ENCODE data around the gene MACIR. TPM values are rescaled to one million over a fixed set of nuclear protein-coding genes. Genes with fewer than 3 reads are reported as not detected.

Gene MACIR
- total and polyA plus RNA-seq, 9 donors: 9.3 to 15.6 (median 12.1) TPM

DNA sequence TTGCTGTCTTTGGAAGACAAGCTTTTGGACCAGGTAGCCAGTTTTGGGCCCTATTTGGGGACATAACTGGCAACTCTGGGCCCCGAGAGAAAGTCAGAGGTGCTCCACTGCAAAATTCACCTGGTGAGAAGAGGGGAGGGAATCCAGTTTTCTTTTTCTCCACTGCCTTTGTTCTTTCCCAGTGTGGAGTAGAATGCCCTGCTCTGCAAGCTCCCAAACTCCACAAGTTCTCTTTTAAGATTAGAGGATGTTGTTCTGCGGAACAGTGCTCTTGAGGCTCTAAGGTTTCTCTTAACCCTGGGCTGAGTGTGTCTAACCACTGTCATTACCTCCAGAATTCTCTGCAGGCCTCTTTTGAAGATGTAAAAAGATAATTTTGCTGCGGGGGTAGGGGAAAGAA lies 25.3 kb downstream of the MACIR start:
- Histone ChIP-seq H3K4me3 (ENCODE audit: low read length) (no peak overlapping the region), H3K27ac (ENCODE audit: low read length) (no peak overlapping the region), H3K36me3 (ENCODE audit: control insufficient read depth, insufficient read depth, low read length) (peaks cover 3% of the 10 kb centered on the region), H3K27me3 (ENCODE audit: control insufficient read depth, insufficient read depth, low read length) (no peaks in the 10 kb centered on the region), H3K4me1 (ENCODE audit: control insufficient read depth, insufficient read depth, low read length) (no peaks in the 10 kb centered on the region), H3K9me3 (replicated peaks; ENCODE audit: control insufficient read depth, low read depth, low read length) (no peaks in the 10 kb centered on the region)
- DNase-seq: no peak
- 100% methylated on average over 1 of the region's 3 CpGs for WGBS (ENCODE audit: insufficient coverage)

DNA sequence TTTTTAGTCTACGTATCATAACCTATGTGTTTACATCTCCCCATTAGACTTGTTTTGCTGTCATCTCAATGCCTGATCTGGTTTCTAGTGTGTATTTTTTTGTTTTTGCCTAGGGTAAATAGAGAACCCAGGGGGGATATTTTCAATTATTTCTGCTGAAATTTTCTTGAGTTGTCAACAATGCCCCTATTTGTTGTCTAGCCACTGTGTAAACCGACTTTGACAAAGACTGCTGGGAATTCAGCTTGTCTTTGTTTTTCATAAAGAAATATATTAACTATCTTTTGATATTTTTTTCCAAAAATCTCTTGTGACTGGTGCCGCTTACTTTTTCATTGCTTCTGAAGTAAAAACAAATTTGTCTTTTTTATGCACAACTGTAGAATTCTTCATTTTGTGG lies 28.1 kb downstream of the MACIR start:
- WGBS (ENCODE audit: insufficient coverage): no CpG with 5 or more reads among the region's 3 CpGs
- Histone ChIP-seq H3K4me1 (ENCODE audit: control insufficient read depth, insufficient read depth, low read length) (no peaks in the 10 kb centered on the region), H3K27ac (ENCODE audit: low read length) (no peak overlapping the region), H3K36me3 (ENCODE audit: control insufficient read depth, insufficient read depth, low read length) (no peaks in the 10 kb centered on the region), H3K27me3 (ENCODE audit: control insufficient read depth, insufficient read depth, low read length) (no peaks in the 10 kb centered on the region), H3K4me3 (ENCODE audit: low read length) (no peak overlapping the region), H3K9me3 (replicated peaks; ENCODE audit: control insufficient read depth, low read depth, low read length) (no peaks in the 10 kb centered on the region)
- DNase-seq: no peak

DNA sequence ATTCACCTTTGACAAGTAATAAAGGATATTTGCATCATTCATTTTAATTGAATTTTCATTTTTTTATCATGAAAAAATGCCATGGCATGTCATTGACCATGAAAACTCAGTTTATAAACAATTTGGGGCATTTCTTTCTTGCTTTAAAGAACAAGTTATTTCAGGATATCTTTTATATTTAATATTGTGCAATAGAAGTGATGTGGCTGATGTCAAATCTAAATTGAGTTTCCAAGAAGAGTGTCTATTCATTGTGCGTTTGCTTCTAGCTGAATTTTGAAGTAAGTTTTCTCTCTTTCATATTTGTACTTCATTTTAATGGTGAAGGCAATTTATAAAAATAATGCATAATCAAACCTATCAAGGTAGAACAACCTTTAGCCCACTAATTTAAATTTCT lies 30.5 kb downstream of the MACIR start:
- WGBS (ENCODE audit: insufficient coverage): no CpG with 5 or more reads among the region's 1 CpG

DNA sequence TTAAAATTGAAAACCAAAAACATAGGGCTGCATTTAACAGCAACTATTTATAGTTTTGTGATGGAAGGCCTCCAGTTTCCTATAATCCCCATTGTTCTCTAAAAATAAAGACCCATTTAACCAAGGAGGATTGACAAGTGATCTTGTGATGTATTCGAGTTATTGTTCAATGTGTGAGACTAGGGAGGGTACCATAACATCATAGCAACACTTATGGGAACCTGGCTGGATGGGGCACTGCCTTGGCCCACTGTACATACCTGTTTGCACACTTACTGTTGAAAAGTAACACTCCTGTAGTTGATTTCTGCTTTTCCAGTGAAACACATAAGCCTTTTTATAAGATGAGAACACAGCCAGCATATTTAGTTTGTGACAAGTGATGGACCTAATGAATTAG lies 32.3 kb downstream of the MACIR start:
- WGBS (ENCODE audit: insufficient coverage): no CpG with 5 or more reads among the region's 1 CpG
- no peak for DNase-seq
- no peaks in the 10 kb centered on the region for H3K36me3 ChIP-seq (ENCODE audit: control insufficient read depth, insufficient read depth, low read length)
- no peak overlapping the region for H3K4me3 ChIP-seq (ENCODE audit: low read length)
- H3K27ac ChIP-seq (ENCODE audit: low read length): no peak overlapping the region
- no peaks in the 10 kb centered on the region for H3K27me3 ChIP-seq (ENCODE audit: control insufficient read depth, insufficient read depth, low read length)
- H3K4me1 ChIP-seq (ENCODE audit: control insufficient read depth, insufficient read depth, low read length): no peaks in the 10 kb centered on the region
- H3K9me3 ChIP-seq (replicated peaks; ENCODE audit: control insufficient read depth, low read depth, low read length): no peaks in the 10 kb centered on the region

More for the DNA sequence above, 30.5 kb downstream of the MACIR start:
- H3K27ac ChIP-seq (ENCODE audit: low read length): no peak overlapping the region
- H3K9me3 ChIP-seq (replicated peaks; ENCODE audit: control insufficient read depth, low read depth, low read length): no peaks in the 10 kb centered on the region
- H3K27me3 ChIP-seq (ENCODE audit: control insufficient read depth, insufficient read depth, low read length): no peaks in the 10 kb centered on the region
- no peak overlapping the region for H3K4me3 ChIP-seq (ENCODE audit: low read length)
- no peaks in the 10 kb centered on the region for H3K36me3 ChIP-seq (ENCODE audit: control insufficient read depth, insufficient read depth, low read length)
- no peak for DNase-seq
- H3K4me1 ChIP-seq (ENCODE audit: control insufficient read depth, insufficient read depth, low read length): no peaks in the 10 kb centered on the region

DNA sequence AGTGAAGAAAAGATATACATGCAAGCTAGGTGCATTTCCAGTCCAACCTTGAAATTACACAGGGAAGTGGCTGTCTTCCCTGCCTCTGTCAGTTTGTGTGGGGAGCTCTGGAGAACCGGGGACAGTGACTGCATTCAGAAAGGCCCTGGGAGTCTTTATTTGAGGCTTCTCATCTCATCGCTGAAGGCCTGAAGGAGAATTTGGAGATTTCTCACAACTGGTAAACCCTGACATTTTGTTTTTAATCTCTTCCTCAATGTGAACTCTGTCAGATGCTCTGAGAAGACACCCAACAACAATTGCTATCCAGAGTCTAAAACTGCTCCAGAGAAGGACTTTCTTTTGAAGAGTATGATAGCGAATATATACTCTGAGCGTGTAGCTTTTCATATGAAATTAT lies 33.0 kb downstream of the MACIR start:
- Histone ChIP-seq H3K4me1 (ENCODE audit: control insufficient read depth, insufficient read depth, low read length) (no peaks in the 10 kb centered on the region), H3K36me3 (ENCODE audit: control insufficient read depth, insufficient read depth, low read length) (no peaks in the 10 kb centered on the region), H3K27me3 (ENCODE audit: control insufficient read depth, insufficient read depth, low read length) (no peaks in the 10 kb centered on the region), H3K4me3 (ENCODE audit: low read length) (no peak overlapping the region), H3K27ac (ENCODE audit: low read length) (no peak overlapping the region), H3K9me3 (replicated peaks; ENCODE audit: control insufficient read depth, low read depth, low read length) (no peaks in the 10 kb centered on the region)
- WGBS (ENCODE audit: insufficient coverage): 60% methylated on average over 1 of the region's 4 CpGs
- DNase-seq: no peak

DNA sequence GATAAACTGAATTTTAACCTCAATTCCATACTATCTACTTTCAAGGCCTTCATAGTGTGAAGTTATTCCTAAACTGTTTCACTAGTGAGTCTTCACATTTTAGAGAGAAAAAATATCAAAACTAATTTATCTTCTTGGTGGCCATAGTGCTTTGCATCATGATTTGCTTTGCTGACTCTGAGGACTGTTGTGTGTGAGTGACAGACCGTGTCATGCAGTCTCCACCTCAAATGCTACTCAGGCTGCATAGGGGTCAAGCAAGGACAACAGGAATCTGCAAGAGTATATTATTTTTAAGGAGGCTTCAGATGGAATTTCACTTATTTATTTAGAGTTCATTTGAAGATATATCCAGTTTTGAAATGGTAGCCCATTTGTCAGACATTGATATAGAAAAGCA lies 34.5 kb downstream of the MACIR start:
- H3K9me3 ChIP-seq (replicated peaks; ENCODE audit: control insufficient read depth, low read depth, low read length): no peaks in the 10 kb centered on the region
- no peaks in the 10 kb centered on the region for H3K27me3 ChIP-seq (ENCODE audit: control insufficient read depth, insufficient read depth, low read length)
- H3K27ac ChIP-seq (ENCODE audit: low read length): no peak overlapping the region
- DNase-seq: no peak
- H3K36me3 ChIP-seq (ENCODE audit: control insufficient read depth, insufficient read depth, low read length): no peaks in the 10 kb centered on the region
- H3K4me3 ChIP-seq (ENCODE audit: low read length): no peak overlapping the region
- H3K4me1 ChIP-seq (ENCODE audit: control insufficient read depth, insufficient read depth, low read length): no peaks in the 10 kb centered on the region
- WGBS (ENCODE audit: insufficient coverage): no CpG with 5 or more reads among the region's 1 CpG

DNA sequence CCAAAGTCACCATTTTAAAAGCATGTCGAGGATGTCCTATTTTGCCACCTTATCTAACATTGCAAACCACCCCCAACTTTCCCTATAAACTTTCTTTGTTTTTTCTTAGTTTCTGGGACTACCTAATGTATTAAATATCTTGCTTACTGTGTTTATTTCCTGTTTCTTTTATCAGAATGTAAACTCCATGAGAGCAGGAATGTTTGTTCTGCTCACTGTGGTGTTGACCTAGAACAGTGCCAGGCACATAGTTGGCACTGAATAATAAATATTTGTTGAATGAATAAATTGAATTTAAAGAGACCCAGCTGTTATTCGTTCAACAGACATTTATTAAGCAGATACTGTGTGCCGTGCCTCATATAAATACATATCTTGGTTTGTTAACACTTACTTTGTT lies 35.2 kb downstream of the MACIR start:
- DNase-seq: no peak
- no CpG with 5 or more reads among the region's 3 CpGs for WGBS (ENCODE audit: insufficient coverage)
- H3K36me3 ChIP-seq (ENCODE audit: control insufficient read depth, insufficient read depth, low read length): no peaks in the 10 kb centered on the region
- H3K27me3 ChIP-seq (ENCODE audit: control insufficient read depth, insufficient read depth, low read length): no peaks in the 10 kb centered on the region
- no peaks in the 10 kb centered on the region for H3K4me1 ChIP-seq (ENCODE audit: control insufficient read depth, insufficient read depth, low read length)
- H3K9me3 ChIP-seq (replicated peaks; ENCODE audit: control insufficient read depth, low read depth, low read length): no peaks in the 10 kb centered on the region
- no peak overlapping the region for H3K4me3 ChIP-seq (ENCODE audit: low read length)
- no peak overlapping the region for H3K27ac ChIP-seq (ENCODE audit: low read length)

DNA sequence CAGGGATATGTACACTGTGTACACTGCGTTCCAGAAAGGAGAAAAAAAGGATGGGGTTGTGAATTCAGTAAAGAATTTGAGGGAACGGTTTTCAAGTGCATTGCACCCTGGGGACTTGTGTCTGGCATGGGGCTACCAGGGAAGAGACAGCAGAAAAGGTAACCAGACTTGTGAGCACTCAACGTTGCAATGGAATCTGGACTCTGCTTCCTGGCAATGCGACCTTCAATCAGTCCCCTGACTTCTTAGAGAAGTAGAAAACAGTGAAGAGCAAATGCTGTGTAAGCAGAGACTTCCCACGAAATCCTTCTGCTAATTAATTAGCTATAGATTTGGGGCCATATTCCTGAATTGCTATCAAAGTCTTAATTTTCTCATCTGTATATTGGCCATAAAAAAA lies 36.3 kb downstream of the MACIR start:
- no peaks in the 10 kb centered on the region for H3K27me3 ChIP-seq (ENCODE audit: control insufficient read depth, insufficient read depth, low read length)
- no peaks in the 10 kb centered on the region for H3K4me1 ChIP-seq (ENCODE audit: control insufficient read depth, insufficient read depth, low read length)
- H3K36me3 ChIP-seq (ENCODE audit: control insufficient read depth, insufficient read depth, low read length): no peaks in the 10 kb centered on the region
- no peak overlapping the region for H3K4me3 ChIP-seq (ENCODE audit: low read length)
- no peak for DNase-seq
- no peak overlapping the region for H3K27ac ChIP-seq (ENCODE audit: low read length)
- H3K9me3 ChIP-seq (replicated peaks; ENCODE audit: control insufficient read depth, low read depth, low read length): no peaks in the 10 kb centered on the region
- WGBS (ENCODE audit: insufficient coverage): 0% methylated on average over 1 of the region's 5 CpGs

DNA sequence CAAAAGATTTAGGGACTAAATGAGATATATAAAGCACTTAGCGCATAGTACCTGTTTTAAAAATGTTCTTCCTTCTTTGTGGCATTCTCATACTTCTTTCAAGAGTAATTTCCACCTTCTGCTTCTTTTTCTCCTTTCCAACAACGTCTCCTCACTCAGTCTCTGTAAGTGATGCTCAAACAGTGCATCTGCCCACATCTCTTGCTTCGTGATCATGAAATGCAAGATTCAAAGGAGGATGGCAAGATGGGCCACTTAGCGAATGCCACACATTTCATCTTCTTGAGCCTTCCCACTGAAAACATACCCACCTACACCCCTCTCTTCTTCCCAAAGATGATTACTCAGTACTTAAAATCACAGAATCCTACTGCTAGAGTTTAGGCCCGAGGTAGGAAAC lies 36.9 kb downstream of the MACIR start:
- no peaks in the 10 kb centered on the region for H3K27me3 ChIP-seq (ENCODE audit: control insufficient read depth, insufficient read depth, low read length)
- no peak overlapping the region for H3K27ac ChIP-seq (ENCODE audit: low read length)
- 87% methylated on average over 4 of the region's 5 CpGs for WGBS (ENCODE audit: insufficient coverage)
- DNase-seq: no peak
- no peaks in the 10 kb centered on the region for H3K36me3 ChIP-seq (ENCODE audit: control insufficient read depth, insufficient read depth, low read length)
- no peak overlapping the region for H3K4me3 ChIP-seq (ENCODE audit: low read length)
- H3K9me3 ChIP-seq (replicated peaks; ENCODE audit: control insufficient read depth, low read depth, low read length): no peaks in the 10 kb centered on the region
- no peaks in the 10 kb centered on the region for H3K4me1 ChIP-seq (ENCODE audit: control insufficient read depth, insufficient read depth, low read length)

DNA sequence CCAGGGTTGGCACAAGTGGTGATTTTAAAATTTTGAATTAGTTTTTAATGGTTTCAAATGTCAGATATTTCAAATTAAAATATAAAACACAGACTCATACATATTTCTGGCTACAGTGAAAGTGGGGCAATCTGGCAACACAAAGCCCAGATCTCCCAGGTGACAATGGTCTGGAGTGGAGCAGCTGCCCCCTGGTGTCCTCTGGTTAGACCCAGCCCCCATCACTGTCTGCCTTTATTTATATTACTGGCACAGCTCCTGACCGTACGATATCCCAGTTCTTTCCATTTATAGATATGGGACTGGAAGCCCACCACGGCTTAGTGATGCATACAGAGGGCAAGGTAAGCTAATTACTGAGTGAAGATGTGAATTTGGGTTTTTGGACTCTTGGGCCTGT lies 37.3 kb downstream of the MACIR start:
- Histone ChIP-seq H3K36me3 (ENCODE audit: control insufficient read depth, insufficient read depth, low read length) (no peaks in the 10 kb centered on the region), H3K27ac (ENCODE audit: low read length) (no peak overlapping the region), H3K4me1 (ENCODE audit: control insufficient read depth, insufficient read depth, low read length) (no peaks in the 10 kb centered on the region), H3K4me3 (ENCODE audit: low read length) (no peak overlapping the region), H3K9me3 (replicated peaks; ENCODE audit: control insufficient read depth, low read depth, low read length) (no peaks in the 10 kb centered on the region), H3K27me3 (ENCODE audit: control insufficient read depth, insufficient read depth, low read length) (no peaks in the 10 kb centered on the region)
- no CpG with 5 or more reads among the region's 3 CpGs for WGBS (ENCODE audit: insufficient coverage)
- no peak for DNase-seq

DNA sequence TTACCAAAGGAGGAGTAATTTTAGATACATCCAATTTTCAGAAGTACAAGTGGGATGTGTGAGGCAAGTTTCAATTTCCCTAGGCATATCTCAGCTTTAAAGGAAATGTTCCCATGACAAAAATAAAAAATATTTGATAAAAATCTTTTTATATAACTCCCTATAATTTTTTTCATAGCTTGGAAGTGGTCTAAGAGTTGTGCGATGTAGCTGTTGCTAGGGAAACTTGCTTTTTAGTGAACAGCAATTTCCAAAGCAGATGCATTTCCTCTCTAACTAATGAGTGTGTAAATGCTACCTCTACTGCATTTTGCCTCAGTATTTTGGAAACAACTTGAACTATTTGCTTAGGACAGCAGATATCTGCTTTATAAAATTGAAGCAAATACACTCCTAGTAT lies 39.6 kb downstream of the MACIR start:
- H3K27ac ChIP-seq (ENCODE audit: low read length): no peak overlapping the region
- no peak overlapping the region for H3K4me3 ChIP-seq (ENCODE audit: low read length)
- WGBS (ENCODE audit: insufficient coverage): no CpG with 5 or more reads among the region's 1 CpG
- DNase-seq: peak; percentile 11
- no peaks in the 10 kb centered on the region for H3K4me1 ChIP-seq (ENCODE audit: control insufficient read depth, insufficient read depth, low read length)
- H3K36me3 ChIP-seq (ENCODE audit: control insufficient read depth, insufficient read depth, low read length): no peaks in the 10 kb centered on the region
- H3K27me3 ChIP-seq (ENCODE audit: control insufficient read depth, insufficient read depth, low read length): no peaks in the 10 kb centered on the region
- no peaks in the 10 kb centered on the region for H3K9me3 ChIP-seq (replicated peaks; ENCODE audit: control insufficient read depth, low read depth, low read length)

All from muscle of leg (tissue), 11 donors.